HepG2 (cell line): Measurements from ENCODE around the gene XPR1. TPM values are rescaled to one million over a fixed set of nuclear protein-coding genes. Genes with fewer than 3 reads are reported as not detected.

ENCODE experiments used
- ATAC-seq: fragments of 200-7000 bp; cut with Tn5 transposase; 3 replicates; pipeline ENCODE4 v1.9.1; 2020; ENCODE audit warnings: mild to moderate bottlenecking, moderate library complexity
- BruUV-seq: library from RNA; stranded (reverse); fragments of 400-500 nt; replicated peaks from 2 replicates; lab custom pipeline; 2021; lab: Mats Ljungman, UMichigan
- CTCF ChIA-PET: fragments of 300-600 bp; formaldehyde crosslinking; extraction: SDS; loops from one replicate; lab custom pipeline; 2021; ENCODE audit warnings: low total read pairs, inconsistent platforms, low intra/inter-chr PET ratio; lab: Yijun Ruan, JAX
- POLR2A ChIA-PET: fragments of 350-600 bp; sonication (Branson Sonifier 250); formaldehyde crosslinking; loops from one replicate; lab custom pipeline; 2020; ENCODE audit warnings: antibody characterized with exemption, inconsistent platforms; lab: Yijun Ruan, JAX
- DNase-seq: peaks from one replicate; pipeline ENCODE4 v3.0.0-alpha.2; 2015; ENCODE audit warnings: low spot score
- FAIRE-seq: peaks from 3 replicates; lab custom pipeline; 2011; peaks lifted over from hg19 to GRCh38; lab: Jason Lieb, UNC
- H2AFZ ChIP-seq: one replicate; pipeline ENCODE4 v1.6.1; 2011; ENCODE audit warnings: low read length, inconsistent platforms
- H3K27ac ChIP-seq: fragments of 300-600 bp; 3 replicates; pipeline ENCODE4 v1.8.0; 2011; ENCODE audit warnings: mixed run types, mild to moderate bottlenecking, mixed read lengths, low read length, inconsistent platforms; ENCODE audit not compliant: insufficient read depth; ENCODE audit errors: extremely low read length
- H3K27me3 ChIP-seq, 2 experiments: fragments of 200-600 bp in 1 of 2; 2 replicates in 1 of 2; 3 replicates in 1 of 2; pipeline versions ENCODE4 v1.6.0 to v1.8.0; 2011; ENCODE audit warnings: low read length in 2 of 2, mild to moderate bottlenecking in 2 of 2, moderate library complexity in 2 of 2, inconsistent platforms in 1 of 2; ENCODE audit not compliant: insufficient read depth in 2 of 2, control insufficient read depth in 1 of 2
- H3K36me3 ChIP-seq, 2 experiments: fragments of 200-600 bp in 1 of 2; replicated peaks in 1 of 2; 2 replicates in 1 of 2; 3 replicates in 1 of 2; pipeline versions ENCODE4 v1.5.1 to v1.8.0; 2011; ENCODE audit warnings: low read length in 2 of 2, inconsistent platforms in 1 of 2; ENCODE audit not compliant: insufficient read depth in 2 of 2, control insufficient read depth in 1 of 2
- H3K4me1 ChIP-seq: 2 replicates; pipeline ENCODE4 v1.5.1; 2012; ENCODE audit warnings: low read length, inconsistent platforms; ENCODE audit not compliant: insufficient read depth
- H3K4me2 ChIP-seq: 2 replicates; pipeline ENCODE4 v1.6.0; 2011; ENCODE audit warnings: low read depth, low read length, inconsistent platforms
- H3K4me3 ChIP-seq, 3 experiments: fragments of 200-600 bp in 1 of 3; sonication (generic), shearing (Covaris generic) in 1 of 3; replicated peaks in 1 of 3; 2 replicates each; pipeline ENCODE4 v1.5.1; 2011 to 2016; ENCODE audit warnings: low read length in 3 of 3, inconsistent platforms in 2 of 3, low read depth in 2 of 3, mild to moderate bottlenecking in 2 of 3, control low read depth in 1 of 3, mixed read lengths in 1 of 3; ENCODE audit not compliant: insufficient read depth in 1 of 3
- H3K79me2 ChIP-seq: one replicate; pipeline ENCODE4 v1.6.1; 2011; ENCODE audit warnings: low read length, inconsistent platforms; ENCODE audit not compliant: insufficient read depth
- H3K9ac ChIP-seq: 2 replicates; pipeline ENCODE4 v1.6.0; 2011; ENCODE audit warnings: mild to moderate bottlenecking, low read depth, low read length, inconsistent platforms; ENCODE audit not compliant: insufficient read depth
- H3K9me3 ChIP-seq: 2 replicates; pipeline ENCODE4 v1.5.1; 2012; ENCODE audit warnings: mild to moderate bottlenecking, low read length
- H4K20me1 ChIP-seq: 2 replicates; pipeline ENCODE4 v1.6.0; 2011; ENCODE audit warnings: inconsistent platforms, mild to moderate bottlenecking, low read length, moderate library complexity; ENCODE audit not compliant: insufficient read depth
- EED ChIP-seq: sonication (generic); formaldehyde crosslinking; IDR thresholded peaks from 2 replicates; pipeline ENCODE4 v1.5.0; 2020; ENCODE audit warnings: mild to moderate bottlenecking, missing genetic modification reagents
- GFI1 ChIP-seq: sonication (generic); formaldehyde crosslinking; IDR thresholded peaks from 2 replicates; pipeline ENCODE4 v1.5.0; 2020; ENCODE audit warnings: missing genetic modification reagents, mild to moderate bottlenecking, borderline replicate concordance
- HNF4A ChIP-seq: sonication (generic); formaldehyde crosslinking; IDR thresholded peaks from 2 replicates; pipeline ENCODE4 v1.4.0; 2020; ENCODE audit warnings: missing genetic modification reagents
- MED13 ChIP-seq: sonication (generic); formaldehyde crosslinking; IDR thresholded peaks from 2 replicates; pipeline ENCODE4 v1.5.0; 2020; ENCODE audit warnings: missing genetic modification reagents
- PHF20 ChIP-seq: sonication (generic); formaldehyde crosslinking; IDR thresholded peaks from 2 replicates; pipeline ENCODE4 v1.5.0; 2020; ENCODE audit warnings: mild to moderate bottlenecking, missing genetic modification reagents
- RBFOX2 ChIP-seq: fragments of 200-400 bp; formaldehyde crosslinking; IDR thresholded peaks from 2 replicates; pipeline ENCODE4 v1.6.1; 2017; ENCODE audit warnings: low read depth, mild to moderate bottlenecking, low read length
- SSRP1 ChIP-seq: IDR thresholded peaks from 2 replicates; pipeline ENCODE4 v1.6.1; 2016; ENCODE audit warnings: control low read depth
- ZFP91 ChIP-seq: sonication (generic); formaldehyde crosslinking; IDR thresholded peaks from 2 replicates; pipeline ENCODE4 v1.9.0; 2022; ENCODE audit warnings: missing genetic modification reagents, mild to moderate bottlenecking, borderline replicate concordance
- ZMYM2 ChIP-seq: sonication (generic); formaldehyde crosslinking; IDR thresholded peaks from 2 replicates; pipeline ENCODE4 v1.8.0; 2022; ENCODE audit warnings: mild to moderate bottlenecking, missing genetic modification reagents
- ZNF441 ChIP-seq: sonication (generic); formaldehyde crosslinking; IDR thresholded peaks from 2 replicates; pipeline ENCODE4 v1.7.0; 2021; ENCODE audit warnings: missing genetic modification reagents, borderline replicate concordance
- WGBS: methylation state at CpG from one replicate; pipeline ENCODE4 v1.1.6; 2017; ENCODE audit warnings: low lambda C conversion rate; 5-methylcytosine and 5-hydroxymethylcytosine counted together
- in situ Hi-C: cut with HindIII; loops from 2 replicates; pipeline ENCODE4 v1.10.0; 2017; ENCODE audit warnings: low pct_unique_long_range_greater_than_20kb; ENCODE audit not compliant: extremely low pct_ligation_motif_present
- intact Hi-C: fragments of 100-400 bp; cut with micrococcal nuclease; formaldehyde crosslinking; loops from one replicate; pipeline ENCODE4 v1.10.0; 2022; ENCODE audit not compliant: unreplicated experiment
- polyA plus RNA-seq, 8 experiments: library from polyadenylated mRNA; depleted of rRNA in 3 of 8; stranded (reverse) in 7 of 8; unstranded in 1 of 8; fragments of >200 nt; fragmentation: Illumina TruSeq in 4 of 8; extraction: Trizol in 4 of 8; gene quantifications; 2 replicates each; pipeline versions ENCODE4 v1.2.1 to v1.2.3, GENCODE V29; 2011 to 2016; ENCODE audit warnings: low read depth in 4 of 8, missing spikeins in 1 of 8, mixed read lengths in 1 of 8; ENCODE audit not compliant: insufficient read depth in 1 of 8
- total RNA-seq, 5 experiments: library from RNA; depleted of rRNA; stranded (reverse); fragments of >200 nt; fragmentation: Illumina TruSeq; extraction: Trizol; gene quantifications; 2 replicates each; pipeline ENCODE4 v1.2.3, GENCODE V29; 2016; ENCODE audit warnings: low read depth in 1 of 5
- TF ChIP-seq, protein P1 (sequence below): sonication (generic); formaldehyde crosslinking; IDR thresholded peaks from 2 replicates; pipeline ENCODE4 v1.4.0; 2020; ENCODE audit warnings: mild to moderate bottlenecking, missing genetic modification reagents

The XPR1 gene
- total and polyA plus RNA-seq, 2 of the 13 experiments (the other 11 are each of a cell fraction or from before 2014, with no cell fraction given): 22.3 to 23.6 TPM

- no peak for TF ChIP-seq ZFP91 (CRISPR knock-in tag)
- TF ChIP-seq HNF4A (CRISPR knock-in tag): no peak
Measured at GRCh38 chr1:180639871-180640270, 8.0 kb downstream of the XPR1 start (continued).

GRCh38 chr1:180640531-180640949 is 8.7 kb downstream of the XPR1 start:
- Histone ChIP-seq H3K27ac (no peak overlapping the region), H3K9me3 (no peaks in the 10 kb centered on the region), H3K4me1 (no peaks in the 10 kb centered on the region), H3K4me3 (no peak overlapping the region), H3K36me3 (no peaks in the 10 kb centered on the region; a peak in 1 of 5 replicates), H3K4me2 (no peak overlapping the region), H2AFZ (no peak overlapping the region)
- BruUV-seq: no TSS peak
- CTCF ChIA-PET: no interaction called here
- TF ChIP-seq ZNF441 (CRISPR knock-in tag): no peak
- no peak for TF ChIP-seq GFI1
- no peak for TF ChIP-seq EED
- TF ChIP-seq, all 625 proteins: peak for 0
- POLR2A ChIA-PET: interaction anchor here (0.9 to 1.1 kb wide), 2 partner anchors 8 to 9 kb away, joined by 3 to 4 read pairs; partner anchors contain the start of gene XPR1
- no peak for ATAC-seq
- no peak for FAIRE-seq
- intact Hi-C loops: no loop called here
- over 99% methylated on average over 3 of the region's 3 CpGs for WGBS
- peaks cover 10% of the 10 kb centered on the region for H3K79me2 ChIP-seq
- in situ Hi-C loops: no loop called here
- no peak overlapping the region for H3K9ac ChIP-seq
- no peaks in the 10 kb centered on the region for H3K27me3 ChIP-seq
- DNase-seq: no peak
- no peaks in the 10 kb centered on the region for H4K20me1 ChIP-seq

DNA sequence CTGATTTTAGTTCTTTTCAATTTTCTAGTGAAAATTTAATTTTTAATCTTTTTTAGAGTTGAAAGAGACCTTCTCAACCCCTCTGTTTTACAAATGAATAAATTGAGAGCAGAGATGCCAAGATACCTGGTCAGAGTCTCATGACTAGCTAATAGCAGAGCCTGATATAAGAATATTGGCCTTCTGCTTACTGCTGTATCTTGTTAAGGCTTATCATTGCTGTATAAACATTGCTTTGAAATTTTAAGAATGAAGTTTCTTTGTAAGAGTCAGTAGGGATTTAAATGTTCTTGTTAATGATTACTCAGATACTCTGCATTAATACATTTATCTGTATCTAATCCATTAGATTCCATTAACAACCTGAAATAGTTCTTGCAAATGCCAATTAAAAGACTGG is 9.8 kb downstream of the XPR1 start:
- no peaks in the 10 kb centered on the region for H3K9me3 ChIP-seq
- peaks cover 2% of the 10 kb centered on the region for H3K79me2 ChIP-seq
- H3K36me3 ChIP-seq: no peaks in the 10 kb centered on the region; a peak in 2 of 5 replicates
- in situ Hi-C loops: no loop called here
- no peak overlapping the region for H3K4me3 ChIP-seq
- no peak overlapping the region for H3K27ac ChIP-seq
- ChIA-PET POLR2A (interaction anchor here (0.9 kb wide), 1 partner anchor 9 kb away, joined by 3 read pairs; no protein-coding TSS in a partner anchor), CTCF (no interaction called here)
- H4K20me1 ChIP-seq: no peaks in the 10 kb centered on the region
- no peaks in the 10 kb centered on the region for H3K4me1 ChIP-seq
- DNase-seq: no peak
- H2AFZ ChIP-seq: no peak overlapping the region
- TF ChIP-seq ZMYM2 (CRISPR knock-in tag): no peak
- no peak for TF ChIP-seq SSRP1 (CRISPR knock-in tag)
- TF ChIP-seq RBFOX2: no peak
- TF ChIP-seq MED13 (CRISPR knock-in tag): no peak
- no peak for TF ChIP-seq PHF20 (CRISPR knock-in tag)
- TF ChIP-seq, protein P1, sequence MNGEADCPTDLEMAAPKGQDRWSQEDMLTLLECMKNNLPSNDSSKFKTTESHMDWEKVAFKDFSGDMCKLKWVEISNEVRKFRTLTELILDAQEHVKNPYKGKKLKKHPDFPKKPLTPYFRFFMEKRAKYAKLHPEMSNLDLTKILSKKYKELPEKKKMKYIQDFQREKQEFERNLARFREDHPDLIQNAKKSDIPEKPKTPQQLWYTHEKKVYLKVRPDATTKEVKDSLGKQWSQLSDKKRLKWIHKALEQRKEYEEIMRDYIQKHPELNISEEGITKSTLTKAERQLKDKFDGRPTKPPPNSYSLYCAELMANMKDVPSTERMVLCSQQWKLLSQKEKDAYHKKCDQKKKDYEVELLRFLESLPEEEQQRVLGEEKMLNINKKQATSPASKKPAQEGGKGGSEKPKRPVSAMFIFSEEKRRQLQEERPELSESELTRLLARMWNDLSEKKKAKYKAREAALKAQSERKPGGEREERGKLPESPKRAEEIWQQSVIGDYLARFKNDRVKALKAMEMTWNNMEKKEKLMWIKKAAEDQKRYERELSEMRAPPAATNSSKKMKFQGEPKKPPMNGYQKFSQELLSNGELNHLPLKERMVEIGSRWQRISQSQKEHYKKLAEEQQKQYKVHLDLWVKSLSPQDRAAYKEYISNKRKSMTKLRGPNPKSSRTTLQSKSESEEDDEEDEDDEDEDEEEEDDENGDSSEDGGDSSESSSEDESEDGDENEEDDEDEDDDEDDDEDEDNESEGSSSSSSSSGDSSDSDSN: no peak
- TF ChIP-seq, all 625 proteins: peak for 0
- no peak for FAIRE-seq
- intact Hi-C loops: no loop called here
- no TSS peak for BruUV-seq
- ATAC-seq: no peak
- Histone ChIP-seq H3K9ac (no peak overlapping the region), H3K4me2 (no peak overlapping the region), H3K27me3 (no peaks in the 10 kb centered on the region)
